ENCODE data around the gene POLR1C. TPM values are rescaled to one million over a fixed set of nuclear protein-coding genes. Genes with fewer than 3 reads are reported as not detected.

The POLR1C gene
- total and polyA plus RNA-seq, 10 of the 15 experiments (the other 5 are each of a cell fraction or from before 2014, with no cell fraction given), result 40.0 to 180 (median 66.2) TPM

DNA sequence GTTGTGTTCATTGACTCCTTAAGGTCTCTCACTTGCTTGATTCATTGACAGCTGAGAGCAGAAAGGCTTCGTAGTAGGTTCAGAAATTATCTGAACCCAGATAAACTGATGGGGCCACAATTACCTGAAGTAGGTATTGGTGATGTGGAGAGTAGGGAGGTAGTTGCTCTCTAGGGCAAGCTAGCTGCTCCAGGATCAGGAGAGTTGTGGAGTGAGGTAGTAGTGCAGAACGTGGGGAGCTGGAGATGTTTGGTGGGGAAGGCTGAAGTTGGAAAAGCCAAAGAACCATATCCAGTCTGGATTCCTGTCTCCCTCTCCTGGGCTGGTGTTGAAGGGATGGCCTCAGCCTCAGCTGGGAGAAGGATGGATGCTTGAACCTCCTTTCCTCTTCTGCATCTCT lies 23.7 kb upstream of the POLR1C start:
- in situ Hi-C loops (cut with MboI) (no loop called here), intact Hi-C loops (cut with micrococcal nuclease; ENCODE audit: unreplicated experiment) (no loop called here)
- peaks cover 0 to 1% of the 10 kb centered on the region in 2 experiments; a peak in 2 of 4 replicates for H3K36me3 ChIP-seq (ENCODE audit: control insufficient read depth in 2 of 2, insufficient read depth in 2 of 2, low read length in 1 of 2)
- TF ChIP-seq NR2C2 (IDR thresholded peaks at IDR 0.05; ENCODE audit: borderline replicate concordance, control insufficient read depth, insufficient read length, low read depth) (no peak), TAF1 (IDR thresholded peaks at IDR 0.05; ENCODE audit: borderline replicate concordance, low read depth, low read length) (no peak), RELA (IDR thresholded peaks at IDR 0.05; ENCODE audit: borderline replicate concordance, partially characterized antibody) (no peak), NFIC (IDR thresholded peaks at IDR 0.05; ENCODE audit: low read depth, low read length) (no peak), ATF7 (IDR thresholded peaks at IDR 0.05; ENCODE audit: low read depth) (no peak), CHD1 (IDR thresholded peaks at IDR 0.05; ENCODE audit: low read depth, low read length) (no peak), ESRRA (IDR thresholded peaks at IDR 0.05; ENCODE audit: low read length) (no peak), CBX5 (IDR thresholded peaks at IDR 0.05; ENCODE audit: low read depth) (no peak), SMAD5 (IDR thresholded peaks at IDR 0.05; ENCODE audit: low read depth) (no peak)
- TF ChIP-seq, protein P1, sequence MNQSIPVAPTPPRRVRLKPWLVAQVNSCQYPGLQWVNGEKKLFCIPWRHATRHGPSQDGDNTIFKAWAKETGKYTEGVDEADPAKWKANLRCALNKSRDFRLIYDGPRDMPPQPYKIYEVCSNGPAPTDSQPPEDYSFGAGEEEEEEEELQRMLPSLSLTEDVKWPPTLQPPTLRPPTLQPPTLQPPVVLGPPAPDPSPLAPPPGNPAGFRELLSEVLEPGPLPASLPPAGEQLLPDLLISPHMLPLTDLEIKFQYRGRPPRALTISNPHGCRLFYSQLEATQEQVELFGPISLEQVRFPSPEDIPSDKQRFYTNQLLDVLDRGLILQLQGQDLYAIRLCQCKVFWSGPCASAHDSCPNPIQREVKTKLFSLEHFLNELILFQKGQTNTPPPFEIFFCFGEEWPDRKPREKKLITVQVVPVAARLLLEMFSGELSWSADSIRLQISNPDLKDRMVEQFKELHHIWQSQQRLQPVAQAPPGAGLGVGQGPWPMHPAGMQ (IDR thresholded peaks at IDR 0.05; ENCODE audit: borderline replicate concordance), result no peak
- no peaks in the 10 kb centered on the region for H3K9me3 ChIP-seq (replicated peaks; ENCODE audit: control insufficient read depth, insufficient read depth, low read length)
- WGBS (ENCODE audit: insufficient coverage, insufficient replicate concordance, low lambda C conversion rate, missing lambda C conversion rate), result 64% methylated on average over 2 of the region's 2 CpGs
- no peaks in the 10 kb centered on the region; the same call in 1 of the 2 replicates for H4K20me1 ChIP-seq (ENCODE audit: control insufficient read depth, insufficient read depth)
- CTCF ChIA-PET, result interaction anchor here (1.0 to 7.6 kb wide), 4 partner anchors 8 to 61 kb away, joined by 3 to 70 read pairs (median 6); partner anchors contain the start of gene LRRC73
- H3K27ac ChIP-seq (ENCODE audit: control insufficient read depth, insufficient read depth), result no peak overlapping the region
- H3K4me2 ChIP-seq (ENCODE audit: control insufficient read depth, insufficient read depth), result no peak overlapping the region
- SMC1A ChIA-PET (ENCODE audit: uncharacterized antibody, unreplicated experiment), result interaction anchor here (1.3 to 1.7 kb wide), 2 partner anchors 8 kb away, joined by 5 read pairs; no protein-coding TSS in a partner anchor
- H3K79me2 ChIP-seq (ENCODE audit: control insufficient read depth, insufficient read depth, low read length), result no peaks in the 10 kb centered on the region
- BruUV-seq (replicated peaks), result no TSS peak
- ATAC-seq (no peak), FAIRE-seq (no peak), DNase-seq (ENCODE audit: low read depth, low spot score) (no peak)
- no peak overlapping the region for H2AFZ ChIP-seq (ENCODE audit: control insufficient read depth, low read depth, low read length)
- H3K4me3 ChIP-seq, result no peak overlapping the region
- POLR2A ChIA-PET, result interaction anchor here (1.2 to 1.3 kb wide), 2 partner anchors 13 to 109 kb away, joined by 4 to 5 read pairs; no protein-coding TSS in a partner anchor
- H3K27me3 ChIP-seq (replicated peaks in 1 of 2; ENCODE audit: control insufficient read depth in 2 of 2, insufficient read depth in 2 of 2, low read length in 1 of 2), result no peaks in the 10 kb centered on the region
- H3K9ac ChIP-seq (ENCODE audit: control insufficient read depth, insufficient read depth, low read length), result no peak overlapping the region
- RAD21 ChIA-PET (ENCODE audit: unreplicated experiment), result no interaction called here
- no peaks in the 10 kb centered on the region; the same call in 1 of the 2 replicates for H3K4me1 ChIP-seq (ENCODE audit: control insufficient read depth, insufficient read depth, low read length)

Measured in GM12878 (cell line).